HL-60 (cell line): ENCODE data around the gene ERBB4.

ENCODE experiments used
- CTCF ChIP-seq: IDR thresholded peaks from one replicate; pipeline ENCODE4 v1.5.1; 2011; ENCODE audit warnings: low read length, control low read depth, inconsistent platforms; ENCODE audit not compliant: insufficient read depth
- GABPA ChIP-seq: IDR thresholded peaks from 2 replicates; pipeline ENCODE4 v1.6.1; 2012; ENCODE audit warnings: low read depth
- SPI1 ChIP-seq: IDR thresholded peaks from 2 replicates; pipeline ENCODE4 v1.6.1; 2012; ENCODE audit warnings: low read depth, mild to moderate bottlenecking, borderline replicate concordance

DNA sequence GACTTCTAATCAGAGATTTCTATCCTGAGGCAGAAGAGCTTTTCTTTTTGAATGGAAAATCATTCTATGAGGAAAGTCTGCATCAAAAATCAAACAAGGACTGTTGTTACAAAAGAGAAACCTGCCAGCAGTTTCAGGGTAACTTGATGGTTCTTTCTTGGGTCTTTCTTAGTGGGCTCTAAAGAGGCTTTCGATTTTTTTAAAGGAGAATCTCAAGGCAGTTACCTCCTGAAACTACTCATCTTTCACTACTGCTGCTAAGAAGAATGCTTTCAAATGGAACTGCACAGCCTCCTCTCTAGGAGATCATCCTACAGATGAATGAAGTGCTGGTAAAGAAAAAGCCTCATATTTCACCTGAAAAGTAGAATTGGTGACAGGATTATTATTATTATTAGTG, 272.3 kb downstream of the ERBB4 start:
- TF ChIP-seq CTCF (no peak), SPI1 (no peak), GABPA (no peak)
